GM12891 (cell line): ENCODE results near the gene DNM3.

Source experiments
- PAX5 ChIP-seq: IDR thresholded peaks from 2 replicates; pipeline ENCODE4 v1.6.1; 2011; ENCODE audit warnings: low read length, moderate library complexity, mild to moderate bottlenecking; ENCODE audit not compliant: insufficient read depth, severe bottlenecking
- POLR2A ChIP-seq: IDR thresholded peaks from 2 replicates; pipeline ENCODE4 v1.6.1; 2011; ENCODE audit warnings: low read depth, low read length, control low read depth
- POLR2AphosphoS5 ChIP-seq: IDR thresholded peaks from 2 replicates; pipeline ENCODE4 v1.6.1; 2011; ENCODE audit warnings: low read depth, low read length, control low read depth
- POU2F2 ChIP-seq: IDR thresholded peaks from 2 replicates; pipeline ENCODE4 v1.6.1; 2011; ENCODE audit warnings: low read depth, mild to moderate bottlenecking, control low read depth, low read length, moderate library complexity
- SPI1 ChIP-seq: IDR thresholded peaks from 2 replicates; pipeline ENCODE4 v1.6.1; 2011; ENCODE audit warnings: low read depth, low read length, control low read depth
- TAF1 ChIP-seq: IDR thresholded peaks from 2 replicates; pipeline ENCODE4 v1.6.1; 2011; ENCODE audit warnings: low read depth, low read length, control low read depth

DNA sequence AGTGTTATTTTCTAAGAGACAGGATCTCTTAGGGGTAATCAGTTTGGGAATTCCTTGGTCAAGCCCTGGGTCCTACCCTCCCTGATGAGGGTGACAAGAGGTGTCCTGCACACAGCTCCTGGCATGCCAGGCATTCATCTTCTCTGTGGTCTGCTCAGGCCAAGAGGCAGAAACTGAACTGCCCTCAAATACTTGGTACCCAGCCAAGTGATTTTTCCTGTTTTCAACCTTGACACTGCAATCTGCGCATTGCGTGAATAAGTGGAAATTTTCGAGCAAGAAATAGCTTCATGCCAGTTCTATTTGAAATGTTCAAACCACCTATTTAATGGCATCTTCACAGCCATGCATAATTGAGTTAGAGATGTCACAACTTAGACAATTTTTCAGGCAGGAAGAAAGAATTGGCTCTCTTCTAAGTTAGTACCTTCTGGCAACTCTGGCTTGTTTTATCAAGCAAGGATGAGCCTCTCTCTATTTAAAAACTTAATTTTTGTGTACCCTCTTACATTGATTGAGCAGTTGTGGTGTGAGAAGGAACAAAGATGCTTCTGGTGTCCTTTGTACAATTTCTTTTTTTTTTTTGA lies 27.0 kb downstream of the DNM3 start:
- no peak for TF ChIP-seq POU2F2
- no peak for TF ChIP-seq POLR2A
- TF ChIP-seq TAF1 = no peak
- no peak for TF ChIP-seq POLR2AphosphoS5
- no peak for TF ChIP-seq SPI1
- no peak for TF ChIP-seq PAX5
